Lung (tissue), 13 donors: ENCODE data around the gene C1QTNF5. TPM values are rescaled to one million over a fixed set of nuclear protein-coding genes. Genes with fewer than 3 reads are reported as not detected.

Experiments used
- ATAC-seq: fragments of 200-7000 bp; cut with Tn5 transposase; one replicate; pipeline ENCODE4 v1.9.1; 2020; ENCODE audit warnings: moderate number of reproducible peaks; ENCODE audit not compliant: insufficient read depth, low FRiP score
- DNase-seq, 3 donors: peaks; one replicate each; pipeline ENCODE4 v3.0.0-alpha.2; 2013 to 2017
- H3K27ac ChIP-seq, 2 donors: one replicate each; pipeline ENCODE4 v1.5.1; 2013; ENCODE audit warnings: mild to moderate bottlenecking in 2 of 2, moderate library complexity in 2 of 2, control low read depth in 1 of 2, inconsistent platforms in 1 of 2, low read depth in 1 of 2, low read length in 1 of 2
- H3K27me3 ChIP-seq, 3 donors: one replicate each; pipeline ENCODE4 v1.5.1; 2013; ENCODE audit warnings: low read length in 2 of 3; ENCODE audit not compliant: control insufficient read depth in 3 of 3, insufficient read depth in 3 of 3
- H3K36me3 ChIP-seq, 4 donors: one replicate each; pipeline ENCODE4 v1.5.1; 2013; ENCODE audit warnings: low read length in 4 of 4, mild to moderate bottlenecking in 1 of 4, moderate library complexity in 1 of 4; ENCODE audit not compliant: control insufficient read depth in 4 of 4, insufficient read depth in 4 of 4
- H3K4me1 ChIP-seq, 5 donors: one replicate each; pipeline ENCODE4 v1.5.1; 2013; ENCODE audit warnings: low read length in 5 of 5, mild to moderate bottlenecking in 2 of 5, moderate library complexity in 1 of 5; ENCODE audit not compliant: control insufficient read depth in 5 of 5, insufficient read depth in 5 of 5
- H3K4me3 ChIP-seq: one replicate; pipeline ENCODE4 v1.5.1; 2013; ENCODE audit warnings: mild to moderate bottlenecking, control low read depth, moderate library complexity
- H3K9ac ChIP-seq, 2 donors: one replicate each; pipeline ENCODE4 v1.5.1; 2013; ENCODE audit warnings: low read length in 2 of 2, control low read depth in 1 of 2; ENCODE audit not compliant: insufficient read depth in 1 of 2
- H3K9me3 ChIP-seq, 4 donors: one replicate each; pipeline ENCODE4 v1.5.1; 2013; ENCODE audit warnings: low read length in 3 of 4, mild to moderate bottlenecking in 1 of 4, moderate library complexity in 1 of 4; ENCODE audit not compliant: control insufficient read depth in 4 of 4, insufficient read depth in 3 of 4
- WGBS, 2 donors: extraction: QIAGEN DNeasy Blood & Tissue Kit; methylation state at CpG; one replicate each; pipeline ENCODE4 v1.1.7; 2013; 5-methylcytosine and 5-hydroxymethylcytosine counted together
- polyA plus RNA-seq, 2 donors: library from polyadenylated mRNA; stranded (reverse); fragments of 200-250 nt; gene quantifications; one replicate each; pipeline ENCODE4 v1.2.1, GENCODE V29; 2013
- small RNA-seq: library from RNA; depleted of rRNA; stranded (forward); fragments of <200 nt; gene quantifications from one replicate; pipeline ENCODE3, GENCODE V24; 2014; ENCODE audit warnings: low replicate concordance
- total RNA-seq, 2 donors: library from RNA; depleted of rRNA in 1 of 2; stranded (reverse); fragments of >200 nt in 1 of 2; gene quantifications; one replicate each; pipeline ENCODE4 v1.2.1, GENCODE V29; 2014 to 2021
- TF ChIP-seq, protein P1 (sequence below): IDR thresholded peaks from 2 replicates; pipeline ENCODE4 v1.5.1; 2012; ENCODE audit warnings: mild to moderate bottlenecking; ENCODE audit errors: control extremely low read depth, extremely low read depth
- donor health status: control.
- donor health status: control.
- donor health status: Bipolar disorder and iron deficiency.
- donor health status: healthy.
- donor health status: DM: yes; HTN: yes; CAD: no.

Gene C1QTNF5
- total and polyA plus RNA-seq, 4 donors = 20.2 to 34.9 (median 28.3) TPM

GRCh38 chr11:119290894-119291497 is 49.7 kb downstream of the C1QTNF5 start:
- Histone ChIP-seq H3K27ac (no peak overlapping the region), H3K36me3 (peaks cover 6 to 18% (median 10%) of the 10 kb centered on the region in 4 donors), H3K4me3 (no peak overlapping the region), H3K4me1 (no peaks in the 10 kb centered on the region), H3K9me3 (peaks cover 0 to 5% (median 0%) of the 10 kb centered on the region in 4 donors), H3K9ac (no peak overlapping the region), H3K27me3 (no peaks in the 10 kb centered on the region)
- DNase-seq (no peak), ATAC-seq (no peak)
- 98% methylated on average over 10 of the region's 10 CpGs for WGBS, 2 donors
- TF ChIP-seq, protein P1, sequence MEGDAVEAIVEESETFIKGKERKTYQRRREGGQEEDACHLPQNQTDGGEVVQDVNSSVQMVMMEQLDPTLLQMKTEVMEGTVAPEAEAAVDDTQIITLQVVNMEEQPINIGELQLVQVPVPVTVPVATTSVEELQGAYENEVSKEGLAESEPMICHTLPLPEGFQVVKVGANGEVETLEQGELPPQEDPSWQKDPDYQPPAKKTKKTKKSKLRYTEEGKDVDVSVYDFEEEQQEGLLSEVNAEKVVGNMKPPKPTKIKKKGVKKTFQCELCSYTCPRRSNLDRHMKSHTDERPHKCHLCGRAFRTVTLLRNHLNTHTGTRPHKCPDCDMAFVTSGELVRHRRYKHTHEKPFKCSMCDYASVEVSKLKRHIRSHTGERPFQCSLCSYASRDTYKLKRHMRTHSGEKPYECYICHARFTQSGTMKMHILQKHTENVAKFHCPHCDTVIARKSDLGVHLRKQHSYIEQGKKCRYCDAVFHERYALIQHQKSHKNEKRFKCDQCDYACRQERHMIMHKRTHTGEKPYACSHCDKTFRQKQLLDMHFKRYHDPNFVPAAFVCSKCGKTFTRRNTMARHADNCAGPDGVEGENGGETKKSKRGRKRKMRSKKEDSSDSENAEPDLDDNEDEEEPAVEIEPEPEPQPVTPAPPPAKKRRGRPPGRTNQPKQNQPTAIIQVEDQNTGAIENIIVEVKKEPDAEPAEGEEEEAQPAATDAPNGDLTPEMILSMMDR = no peak

Small RNAs within 50 kb of the gene (small RNA-seq; reads per million reads assigned to genes)
- gene RF01225 (not detected), gene RNU6-262P (not detected)

Other genes starting within 250 kb of the C1QTNF5 start
- gene DPAGT1, start 239.0 kb downstream of the C1QTNF5 start, total RNA-seq = 10 to 100 TPM; 29.4 to 50.9 TPM
- gene DPAGT1, start 239.0 kb downstream of the C1QTNF5 start, polyA plus RNA-seq = 10 to 100 TPM; 19.0 to 36.7 TPM
- 10 to 100 TPM in 1 of 2 donors, 1 to 10 TPM in 1; 6.5 to 20.7 TPM for gene C2CD2L, start 233.5 kb downstream of the C1QTNF5 start, total RNA-seq
- 10 to 100 TPM; 11.6 to 13.7 TPM for gene C2CD2L, start 233.5 kb downstream of the C1QTNF5 start, polyA plus RNA-seq
- gene HINFP, start 219.3 kb downstream of the C1QTNF5 start, total RNA-seq = 10 to 100 TPM; 21.2 to 24.5 TPM
- gene HINFP, start 219.3 kb downstream of the C1QTNF5 start, polyA plus RNA-seq = 10 to 100 TPM; 10.4 to 14.3 TPM
- gene ABCG4, start 191.8 kb downstream of the C1QTNF5 start, total RNA-seq = under 1 TPM in 1 of 2 donors, not detected in 1; 0.28 TPM
- gene ABCG4, start 191.8 kb downstream of the C1QTNF5 start, polyA plus RNA-seq = under 1 TPM; 0.03 to 0.10 TPM
- gene NLRX1, start 172.2 kb downstream of the C1QTNF5 start, total RNA-seq = 10 to 100 TPM; 12.5 to 22.6 TPM
- gene NLRX1, start 172.2 kb downstream of the C1QTNF5 start, polyA plus RNA-seq = 10 to 100 TPM in 1 of 2 donors, 1 to 10 TPM in 1; 5.1 to 10.7 TPM
- under 1 TPM in 1 of 2 donors, not detected in 1; 0.37 TPM for gene NHERF4, start 155.4 kb downstream of the C1QTNF5 start, total RNA-seq
- gene NHERF4, start 155.4 kb downstream of the C1QTNF5 start, polyA plus RNA-seq = under 1 TPM in 1 of 2 donors, not detected in 1; 0.96 TPM
- gene CBL, start 134.5 kb downstream of the C1QTNF5 start, total RNA-seq = 10 to 100 TPM; 21.8 to 25.1 TPM
- gene CBL, start 134.5 kb downstream of the C1QTNF5 start, polyA plus RNA-seq = 10 to 100 TPM in 1 of 2 donors, 1 to 10 TPM in 1; 8.7 to 10.3 TPM
- 100 to 1,000 TPM; 127 to 174 TPM for gene MCAM, start 23.8 kb downstream of the C1QTNF5 start, total RNA-seq
- gene MCAM, start 23.8 kb downstream of the C1QTNF5 start, polyA plus RNA-seq = 100 to 1,000 TPM in 1 of 2 donors, 10 to 100 TPM in 1; 51.9 to 120 TPM
- 10 to 100 TPM in 1 of 2 donors, 1 to 10 TPM in 1; 8.2 to 25.4 TPM for gene RNF26, start 6.4 kb downstream of the C1QTNF5 start, total RNA-seq
- 10 to 100 TPM; 11.0 to 16.3 TPM for gene RNF26, start 6.4 kb downstream of the C1QTNF5 start, polyA plus RNA-seq
- not detected for gene MFRP, start 5.8 kb upstream of the C1QTNF5 start, total RNA-seq
- not detected for gene MFRP, start 5.8 kb upstream of the C1QTNF5 start, polyA plus RNA-seq
- gene USP2, start 40.8 kb upstream of the C1QTNF5 start, total RNA-seq = 1 to 10 TPM; 4.9 to 6.5 TPM
- gene USP2, start 40.8 kb upstream of the C1QTNF5 start, polyA plus RNA-seq = 1 to 10 TPM; 1.7 to 2.1 TPM
- gene THY1, start 82.3 kb upstream of the C1QTNF5 start, total RNA-seq = 10 to 100 TPM in 1 of 2 donors, 1 to 10 TPM in 1; 9.8 to 16.8 TPM
- 10 to 100 TPM in 1 of 2 donors, 1 to 10 TPM in 1; 5.1 to 44.2 TPM for gene THY1, start 82.3 kb upstream of the C1QTNF5 start, polyA plus RNA-seq